ENCODE data around the gene PXMP4. TPM values are rescaled to one million over a fixed set of nuclear protein-coding genes. Genes with fewer than 3 reads are reported as not detected.

The PXMP4 gene, protein sequence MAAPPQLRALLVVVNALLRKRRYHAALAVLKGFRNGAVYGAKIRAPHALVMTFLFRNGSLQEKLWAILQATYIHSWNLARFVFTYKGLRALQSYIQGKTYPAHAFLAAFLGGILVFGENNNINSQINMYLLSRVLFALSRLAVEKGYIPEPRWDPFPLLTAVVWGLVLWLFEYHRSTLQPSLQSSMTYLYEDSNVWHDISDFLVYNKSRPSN
- total RNA-seq (5.3 TPM), polyA plus RNA-seq (10 to 100 TPM; 10.7 to 14.5 (median 11.8) TPM)

DNA sequence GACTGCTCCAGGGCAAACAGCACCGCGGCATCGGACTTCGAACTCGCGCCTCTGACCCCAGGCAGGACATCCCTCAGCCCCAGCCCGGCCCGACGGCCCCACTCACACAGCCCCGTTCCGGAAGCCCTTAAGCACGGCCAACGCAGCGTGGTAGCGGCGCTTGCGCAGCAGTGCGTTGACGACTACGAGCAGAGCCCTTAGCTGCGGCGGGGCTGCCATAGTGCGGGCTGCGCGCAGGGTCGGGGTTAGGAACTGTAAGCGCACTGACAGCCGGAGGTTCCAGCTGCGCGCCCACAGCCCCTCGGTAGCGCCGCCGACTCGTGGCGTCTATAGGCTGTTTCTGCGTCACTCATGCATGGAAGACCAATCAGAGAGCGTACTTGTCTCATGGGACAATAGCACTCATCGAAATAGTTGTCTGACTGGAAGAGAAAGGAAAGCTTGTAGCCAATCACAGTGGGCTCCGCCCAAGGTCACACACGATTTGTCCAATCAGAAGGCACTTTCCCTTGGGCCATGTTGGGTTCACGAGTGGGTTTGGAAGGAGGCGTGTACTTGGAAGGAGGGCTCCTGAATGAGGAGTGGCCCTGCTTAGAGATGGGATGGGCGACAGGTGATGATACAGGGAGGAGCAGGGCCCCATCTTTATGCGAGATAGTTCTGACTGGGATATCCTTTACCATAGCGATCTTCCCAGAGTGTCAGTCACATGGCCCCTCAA lies at the start of gene PXMP4:
Gene PXMP4, minus strand, starts transcription at position 322 of the 721 bp plus-strand sequence. Its CDS starts 103 bp downstream, at position 219.
- peaks cover 4 to 30% (median 19%) of the 10 kb centered on the region in 4 donors for H3K4me1 Mint-ChIP-seq
- peaks cover 0 to 3% (median 0%) of the 10 kb centered on the region in 7 donors for H3K9me3 Mint-ChIP-seq
- peak within 1 kb of the TSS; percentile 84 to 95 (median 87) for H3K27ac Mint-ChIP-seq
- ATAC-seq (ENCODE audit: low read depth in 2 of 2) (peak; percentile 98), DNase-seq (peak; percentile 82 to 98 (median 94))
- Histone ChIP-seq H3K4me3 (ENCODE audit: low read depth, low read length) (peak within 1 kb of the TSS; percentile 86), H3K36me3 (ENCODE audit: control insufficient read depth, insufficient read depth, low read length) (no peaks in the 10 kb centered on the region), H3K9me3 (ENCODE audit: control insufficient read depth in 2 of 2, low read length in 2 of 2) (no peaks in the 10 kb centered on the region), H3K27me3 (ENCODE audit: control insufficient read depth, insufficient read depth, low read length) (no peaks in the 10 kb centered on the region), H3K27ac (ENCODE audit: insufficient read depth, low read length, poor library complexity, severe bottlenecking) (peak within 1 kb of the TSS; percentile 71), H3K4me1 (ENCODE audit: control insufficient read depth, insufficient read depth, low read length, poor library complexity, severe bottlenecking) (peaks cover 12% of the 10 kb centered on the region)
- no peaks in the 10 kb centered on the region for H3K27me3 Mint-ChIP-seq
- peak within 1 kb of the TSS; percentile 81 to 92 (median 90) for H3K4me3 Mint-ChIP-seq
- H3K36me3 Mint-ChIP-seq: peaks cover 8% of the 10 kb centered on the region

DNA sequence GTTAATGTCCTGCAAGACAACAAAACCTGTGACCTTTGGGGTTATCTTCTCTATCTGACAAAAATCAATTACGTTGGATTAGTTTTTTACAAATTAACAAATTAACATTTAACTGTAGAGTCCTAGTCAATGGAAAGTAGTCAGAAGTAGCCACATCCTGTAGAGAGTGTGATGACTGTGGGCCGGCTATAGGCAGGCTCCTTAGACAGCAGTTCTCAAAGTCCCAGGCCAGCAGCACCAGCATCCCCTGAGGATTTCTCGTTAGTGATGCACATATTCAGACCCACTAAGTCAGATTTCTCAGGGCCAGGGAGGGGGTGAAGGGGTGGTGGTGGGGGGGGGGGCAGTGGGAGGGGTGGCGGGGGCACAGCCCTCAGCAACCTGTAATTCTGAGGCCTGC lies 48.9 kb upstream of the PXMP4 start:
- Histone ChIP-seq H3K4me1 (ENCODE audit: control insufficient read depth, insufficient read depth, low read length, poor library complexity, severe bottlenecking) (no peaks in the 10 kb centered on the region), H3K4me3 (ENCODE audit: low read depth, low read length) (no peak overlapping the region), H3K36me3 (ENCODE audit: control insufficient read depth, insufficient read depth, low read length) (peaks cover 6% of the 10 kb centered on the region), H3K9me3 (ENCODE audit: control insufficient read depth in 2 of 2, low read length in 2 of 2) (no peaks in the 10 kb centered on the region), H3K27me3 (ENCODE audit: control insufficient read depth, insufficient read depth, low read length) (no peaks in the 10 kb centered on the region), H3K27ac (ENCODE audit: insufficient read depth, low read length, poor library complexity, severe bottlenecking) (no peak overlapping the region)
- H3K9me3 Mint-ChIP-seq: peaks cover 0 to 2% (median 0%) of the 10 kb centered on the region in 7 donors
- ATAC-seq (ENCODE audit: low read depth in 2 of 2) (no peak), DNase-seq (peak in 1 of 3 donors; percentile 37)
- no peaks in the 10 kb centered on the region for H3K27me3 Mint-ChIP-seq
- H3K4me3 Mint-ChIP-seq: no peak overlapping the region
- no peak overlapping the region for H3K27ac Mint-ChIP-seq
- H3K4me1 Mint-ChIP-seq: no peaks in the 10 kb centered on the region
- peaks cover 40% of the 10 kb centered on the region for H3K36me3 Mint-ChIP-seq

DNA sequence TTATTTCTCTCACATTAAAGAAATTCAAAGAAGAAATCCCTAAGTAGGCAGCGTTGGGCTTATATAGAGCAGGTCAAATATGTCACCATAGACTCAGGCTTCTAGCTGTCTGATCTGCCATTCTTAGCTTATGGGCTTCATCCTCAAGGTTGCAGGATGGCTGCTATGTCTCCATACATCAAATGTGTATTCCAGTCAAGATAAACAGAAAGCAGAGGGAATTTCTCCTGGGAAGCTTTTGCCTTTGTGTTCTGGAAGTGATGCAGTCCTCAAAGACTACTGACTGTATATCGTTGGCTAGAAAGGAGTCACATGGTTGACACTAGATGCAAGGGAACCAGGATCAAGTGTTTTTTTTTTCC lies 47.6 kb upstream of the PXMP4 start:
- Mint-ChIP-seq H3K9me3 (peaks cover 0 to 2% (median 0%) of the 10 kb centered on the region in 7 donors), H3K4me1 (no peaks in the 10 kb centered on the region), H3K27me3 (no peaks in the 10 kb centered on the region), H3K4me3 (no peak overlapping the region), H3K27ac (no peak overlapping the region), H3K36me3 (peaks cover 37% of the 10 kb centered on the region)
- Histone ChIP-seq H3K4me1 (ENCODE audit: control insufficient read depth, insufficient read depth, low read length, poor library complexity, severe bottlenecking) (no peaks in the 10 kb centered on the region), H3K36me3 (ENCODE audit: control insufficient read depth, insufficient read depth, low read length) (peaks cover 6% of the 10 kb centered on the region), H3K27ac (ENCODE audit: insufficient read depth, low read length, poor library complexity, severe bottlenecking) (no peak overlapping the region), H3K4me3 (ENCODE audit: low read depth, low read length) (no peak overlapping the region), H3K27me3 (ENCODE audit: control insufficient read depth, insufficient read depth, low read length) (no peaks in the 10 kb centered on the region), H3K9me3 (ENCODE audit: control insufficient read depth in 2 of 2, low read length in 2 of 2) (no peaks in the 10 kb centered on the region)
- ATAC-seq (ENCODE audit: low read depth in 2 of 2) (no peak), DNase-seq (no peak)

DNA sequence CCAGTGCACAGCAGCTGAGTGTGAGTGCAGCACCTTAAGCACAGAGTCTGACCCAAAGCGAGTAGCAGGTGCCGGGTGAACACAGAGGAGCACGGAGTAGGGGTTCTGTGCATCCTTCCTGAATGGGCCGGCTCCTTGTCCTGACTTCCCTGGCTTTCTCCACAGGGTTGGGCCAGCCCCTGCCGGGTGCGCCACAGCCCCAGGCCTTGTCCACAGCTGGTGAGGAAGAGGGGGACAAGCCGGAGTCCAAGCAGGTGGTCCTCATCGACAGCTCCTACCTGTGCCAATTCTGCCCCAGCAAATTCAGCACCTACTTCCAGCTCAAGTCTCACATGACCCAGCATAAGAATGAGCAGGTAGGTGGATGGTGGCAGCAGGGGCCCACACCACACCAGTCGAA lies 46.6 kb upstream of the PXMP4 start:
- peaks cover 0 to 2% (median 0%) of the 10 kb centered on the region in 7 donors for H3K9me3 Mint-ChIP-seq
- DNase-seq: no peak

DNA sequence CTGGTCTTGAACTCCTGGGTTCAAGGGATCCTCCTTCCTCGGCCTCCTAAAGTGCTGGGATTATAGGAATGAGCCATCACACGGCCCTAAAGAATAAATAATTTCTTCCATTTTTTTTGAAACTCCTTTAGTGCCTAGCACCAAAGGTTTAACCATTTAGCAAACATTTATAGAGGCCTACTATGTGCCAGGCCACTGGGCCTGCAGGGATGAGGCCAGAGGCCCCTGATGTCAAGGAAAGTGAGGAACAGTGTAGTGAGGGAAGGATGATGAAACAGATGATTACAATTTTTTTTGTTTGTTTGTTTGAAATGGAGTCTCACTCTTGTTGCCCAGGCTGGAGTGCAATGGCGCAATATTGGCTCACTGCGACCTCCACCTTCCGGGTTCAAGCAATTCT lies 45.5 kb upstream of the PXMP4 start:
- Histone ChIP-seq H3K36me3 (ENCODE audit: control insufficient read depth, insufficient read depth, low read length) (peaks cover 4% of the 10 kb centered on the region), H3K4me1 (ENCODE audit: control insufficient read depth, insufficient read depth, low read length, poor library complexity, severe bottlenecking) (no peaks in the 10 kb centered on the region), H3K4me3 (ENCODE audit: low read depth, low read length) (no peak overlapping the region), H3K27me3 (ENCODE audit: control insufficient read depth, insufficient read depth, low read length) (no peaks in the 10 kb centered on the region), H3K27ac (ENCODE audit: insufficient read depth, low read length, poor library complexity, severe bottlenecking) (no peak overlapping the region), H3K9me3 (ENCODE audit: control insufficient read depth in 2 of 2, low read length in 2 of 2) (no peaks in the 10 kb centered on the region)
- no peak overlapping the region for H3K27ac Mint-ChIP-seq
- peaks cover 31% of the 10 kb centered on the region for H3K36me3 Mint-ChIP-seq
- H3K9me3 Mint-ChIP-seq: peaks cover 0 to 2% (median 0%) of the 10 kb centered on the region in 7 donors
- DNase-seq: no peak
- H3K27me3 Mint-ChIP-seq: no peaks in the 10 kb centered on the region
- H3K4me1 Mint-ChIP-seq: no peaks in the 10 kb centered on the region
- no peak overlapping the region for H3K4me3 Mint-ChIP-seq
- ATAC-seq (ENCODE audit: low read depth in 2 of 2): no peak

More for the DNA sequence above, 46.6 kb upstream of the PXMP4 start:
- Histone ChIP-seq H3K4me3 (ENCODE audit: low read depth, low read length) (no peak overlapping the region), H3K4me1 (ENCODE audit: control insufficient read depth, insufficient read depth, low read length, poor library complexity, severe bottlenecking) (no peaks in the 10 kb centered on the region), H3K27ac (ENCODE audit: insufficient read depth, low read length, poor library complexity, severe bottlenecking) (no peak overlapping the region), H3K36me3 (ENCODE audit: control insufficient read depth, insufficient read depth, low read length) (peaks cover 4% of the 10 kb centered on the region), H3K9me3 (ENCODE audit: control insufficient read depth in 2 of 2, low read length in 2 of 2) (no peaks in the 10 kb centered on the region), H3K27me3 (ENCODE audit: control insufficient read depth, insufficient read depth, low read length) (no peaks in the 10 kb centered on the region)
- H3K4me1 Mint-ChIP-seq: no peaks in the 10 kb centered on the region
- H3K27ac Mint-ChIP-seq: no peak overlapping the region
- H3K27me3 Mint-ChIP-seq: no peaks in the 10 kb centered on the region
- H3K4me3 Mint-ChIP-seq: no peak overlapping the region
- peaks cover 35% of the 10 kb centered on the region for H3K36me3 Mint-ChIP-seq
- ATAC-seq (ENCODE audit: low read depth in 2 of 2): no peak

DNA sequence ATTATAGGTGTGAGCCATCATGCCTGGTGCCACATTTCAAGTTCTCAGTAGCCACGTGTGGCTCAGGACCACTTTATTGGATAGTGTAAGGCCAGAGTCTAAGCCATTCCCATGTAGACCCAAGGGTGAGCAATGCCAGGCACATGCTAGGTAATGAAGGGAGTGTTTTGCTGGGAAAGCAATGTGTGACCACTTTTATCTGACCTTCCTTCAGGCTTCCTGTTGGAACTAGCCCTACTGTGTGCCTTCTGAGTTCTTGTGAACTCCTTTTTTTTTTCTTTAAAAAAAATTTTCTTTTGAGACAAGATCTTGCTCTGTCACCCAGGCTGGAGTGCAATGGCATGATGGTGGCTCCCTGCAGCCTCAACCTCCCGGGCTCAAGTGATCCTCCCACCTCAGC lies 45.0 kb upstream of the PXMP4 start:
- no peaks in the 10 kb centered on the region for H3K27me3 ChIP-seq (ENCODE audit: control insufficient read depth, insufficient read depth, low read length)
- H3K9me3 Mint-ChIP-seq: peaks cover 0 to 2% (median 0%) of the 10 kb centered on the region in 7 donors
- H3K36me3 Mint-ChIP-seq: peaks cover 28% of the 10 kb centered on the region
- ATAC-seq (ENCODE audit: low read depth in 2 of 2): no peak
- H3K27ac Mint-ChIP-seq: no peak overlapping the region
- H3K4me3 ChIP-seq (ENCODE audit: low read depth, low read length): no peak overlapping the region
- DNase-seq: no peak
- peaks cover 4% of the 10 kb centered on the region for H3K36me3 ChIP-seq (ENCODE audit: control insufficient read depth, insufficient read depth, low read length)
- H3K27me3 Mint-ChIP-seq: no peaks in the 10 kb centered on the region
- H3K4me3 Mint-ChIP-seq: no peak overlapping the region
- H3K4me1 Mint-ChIP-seq: no peaks in the 10 kb centered on the region
- H3K27ac ChIP-seq (ENCODE audit: insufficient read depth, low read length, poor library complexity, severe bottlenecking): no peak overlapping the region
- no peaks in the 10 kb centered on the region for H3K4me1 ChIP-seq (ENCODE audit: control insufficient read depth, insufficient read depth, low read length, poor library complexity, severe bottlenecking)
- H3K9me3 ChIP-seq (ENCODE audit: control insufficient read depth in 2 of 2, low read length in 2 of 2): no peaks in the 10 kb centered on the region

DNA sequence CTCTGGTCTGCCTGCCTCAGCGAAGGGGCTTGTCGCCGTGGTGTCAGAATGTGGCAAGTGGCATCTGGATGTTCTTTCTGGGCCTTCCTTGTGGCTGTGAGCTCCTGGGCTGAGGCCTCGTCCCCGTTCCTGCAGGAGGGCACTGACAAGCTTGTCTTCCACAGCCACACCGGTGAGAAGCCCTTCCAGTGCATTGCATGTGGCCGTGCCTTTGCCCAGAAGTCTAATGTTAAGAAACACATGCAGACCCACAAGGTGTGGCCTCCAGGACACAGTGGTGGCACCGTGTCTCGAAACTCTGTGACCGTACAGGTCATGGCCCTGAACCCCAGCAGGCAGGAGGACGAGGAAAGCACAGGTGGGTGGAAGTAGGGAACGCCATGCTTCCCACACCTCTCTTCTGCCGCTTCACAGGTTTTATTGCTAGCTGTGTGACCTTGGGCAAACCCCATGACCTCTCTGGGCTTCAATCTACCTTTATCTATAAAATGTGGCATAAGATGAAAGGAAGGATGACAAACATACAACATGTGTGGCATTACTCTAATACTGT lies 41.7 kb upstream of the PXMP4 start:
- Mint-ChIP-seq H3K4me3 (no peak overlapping the region), H3K36me3 (peaks cover 31% of the 10 kb centered on the region), H3K27ac (no peak overlapping the region), H3K4me1 (peaks cover 0 to 2% (median 0%) of the 10 kb centered on the region in 4 donors), H3K9me3 (peaks cover 0 to 6% (median 2%) of the 10 kb centered on the region in 7 donors), H3K27me3 (no peaks in the 10 kb centered on the region)
- Histone ChIP-seq H3K27ac (ENCODE audit: insufficient read depth, low read length, poor library complexity, severe bottlenecking) (no peak overlapping the region), H3K27me3 (ENCODE audit: control insufficient read depth, insufficient read depth, low read length) (no peaks in the 10 kb centered on the region), H3K4me1 (ENCODE audit: control insufficient read depth, insufficient read depth, low read length, poor library complexity, severe bottlenecking) (no peaks in the 10 kb centered on the region), H3K4me3 (ENCODE audit: low read depth, low read length) (no peak overlapping the region), H3K36me3 (ENCODE audit: control insufficient read depth, insufficient read depth, low read length) (peaks cover 6% of the 10 kb centered on the region), H3K9me3 (ENCODE audit: control insufficient read depth in 2 of 2, low read length in 2 of 2) (no peaks in the 10 kb centered on the region)
- no peak for ATAC-seq (ENCODE audit: low read depth in 2 of 2)
- no peak for DNase-seq
